Kidney epithelial cell (primary cell): ENCODE results near the gene PER3. TPM values are rescaled to one million over a fixed set of nuclear protein-coding genes. Genes with fewer than 3 reads are reported as not detected.

Source experiments
- DNase-seq: peaks from one replicate; pipeline ENCODE4 v3.0.0-alpha.2; 2010; ENCODE audit warnings: low read depth
- H3K27me3 ChIP-seq: 2 replicates; pipeline ENCODE4 v1.6.0; 2011; ENCODE audit warnings: low read length; ENCODE audit not compliant: control insufficient read depth, insufficient read depth
- H3K36me3 ChIP-seq: 2 replicates; pipeline ENCODE4 v1.5.1; 2011; ENCODE audit warnings: low read length; ENCODE audit not compliant: control insufficient read depth, insufficient read depth
- H3K4me3 ChIP-seq: 2 replicates; pipeline ENCODE4 v1.5.1; 2011; ENCODE audit warnings: low read depth, mild to moderate bottlenecking, control low read depth, low read length
- CTCF ChIP-seq: IDR thresholded peaks from 2 replicates; pipeline ENCODE4 v1.5.1; 2011; ENCODE audit warnings: mild to moderate bottlenecking, moderate library complexity, low read length, control low read depth, inconsistent platforms; ENCODE audit not compliant: insufficient read depth, poor library complexity, severe bottlenecking
- total RNA-seq: library from RNA; depleted of rRNA; stranded (reverse); fragments of >200 nt; gene quantifications from 2 replicates; pipeline ENCODE4 v1.2.3, GENCODE V29; 2015

Gene PER3
- total RNA-seq, 1 donor from 2014 or later, result 3.8 TPM

GRCh38 chr1:7810395-7810794 lies 26.3 kb downstream of the PER3 start:
- DNase-seq, result peak; percentile 66
- no peak overlapping the region for H3K4me3 ChIP-seq
- H3K36me3 ChIP-seq, result no peaks in the 10 kb centered on the region
- no peaks in the 10 kb centered on the region for H3K27me3 ChIP-seq
- TF ChIP-seq CTCF, result no peak

GRCh38 chr1:7811476-7811875 lies 27.4 kb downstream of the PER3 start:
- Histone ChIP-seq H3K27me3 (no peaks in the 10 kb centered on the region), H3K4me3 (no peak overlapping the region), H3K36me3 (no peaks in the 10 kb centered on the region)
- DNase-seq, result no peak
- TF ChIP-seq CTCF, result no peak

- H3K4me3 ChIP-seq, result no peak overlapping the region
- H3K36me3 ChIP-seq, result no peaks in the 10 kb centered on the region
- TF ChIP-seq CTCF, result no peak
- H3K27me3 ChIP-seq, result no peaks in the 10 kb centered on the region
- no peak for DNase-seq
Observed at GRCh38 chr1:7813677-7814373, 29.7 kb downstream of the PER3 start.

- Histone ChIP-seq H3K4me3 (no peak overlapping the region), H3K36me3 (no peaks in the 10 kb centered on the region), H3K27me3 (no peaks in the 10 kb centered on the region)
- no peak for TF ChIP-seq CTCF
- no peak for DNase-seq
Observed at GRCh38 chr1:7821282-7821681, 37.2 kb downstream of the PER3 start.

- no peaks in the 10 kb centered on the region for H3K27me3 ChIP-seq
- no peak for TF ChIP-seq CTCF
- H3K36me3 ChIP-seq, result no peaks in the 10 kb centered on the region
- H3K4me3 ChIP-seq, result no peak overlapping the region
- no peak for DNase-seq
Observed at GRCh38 chr1:7824701-7825100, 40.6 kb downstream of the PER3 start.

- H3K27me3 ChIP-seq, result no peaks in the 10 kb centered on the region
- no peak for TF ChIP-seq CTCF
- H3K4me3 ChIP-seq, result no peak overlapping the region
- no peak for DNase-seq
- no peaks in the 10 kb centered on the region for H3K36me3 ChIP-seq
Observed at GRCh38 chr1:7826363-7826762, 42.3 kb downstream of the PER3 start.
